ENCODE data around the gene YJEFN3.

Gene YJEFN3

DNA sequence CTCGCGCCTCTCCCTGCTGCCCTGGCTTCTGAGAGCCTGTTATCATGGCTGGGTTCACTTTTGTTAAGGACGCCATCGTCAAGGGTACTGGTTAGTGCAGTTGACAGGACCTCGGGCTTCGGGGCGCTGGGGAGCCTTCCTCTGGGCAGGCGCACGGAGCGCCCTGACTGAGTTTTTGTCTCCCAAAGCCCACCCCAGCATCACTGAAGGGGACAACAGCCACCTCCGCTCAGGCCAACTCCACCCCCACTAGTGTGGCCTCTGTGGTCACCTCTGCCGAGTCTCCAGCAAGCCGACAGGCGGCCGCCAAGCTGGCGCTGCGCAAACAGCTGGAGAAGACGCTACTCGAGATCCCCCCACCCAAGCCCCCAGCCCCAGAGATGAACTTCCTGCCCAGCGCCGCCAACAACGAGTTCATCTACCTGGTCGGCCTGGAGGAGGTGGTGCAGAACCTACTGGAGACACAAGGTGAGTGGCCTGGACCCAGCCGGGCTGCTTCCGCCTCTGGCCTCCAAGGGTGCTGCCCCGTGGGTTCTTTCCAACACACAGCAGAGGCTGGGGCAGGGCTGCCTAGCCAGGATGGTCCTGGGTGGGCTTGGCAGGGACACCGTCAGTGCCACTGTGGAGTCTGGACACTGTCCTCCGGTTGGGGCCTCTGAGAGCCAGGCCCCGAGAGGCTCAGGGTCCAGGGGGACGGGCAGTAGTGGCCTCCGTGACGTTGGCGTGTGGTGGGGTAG is 30.3 kb upstream of the YJEFN3 start:
- Histone ChIP-seq H3K9me3 (ENCODE audit: insufficient read depth, low read depth, low read length) (no peaks in the 10 kb centered on the region), H2AFZ (ENCODE audit: low read length) (no peak overlapping the region), H3K4me2 (ENCODE audit: low read depth, low read length, poor library complexity, severe bottlenecking) (no peak overlapping the region), H3K4me3 (ENCODE audit: low read length, poor library complexity, severe bottlenecking) (no peak overlapping the region), H3K79me2 (ENCODE audit: insufficient read depth, low read length) (peaks cover 7% of the 10 kb centered on the region; the same call in 1 of the 2 replicates), H3K4me1 (ENCODE audit: insufficient read depth, low read length, poor library complexity, severe bottlenecking) (no peaks in the 10 kb centered on the region), H3K27me3 (ENCODE audit: insufficient read depth, low read length, poor library complexity, severe bottlenecking) (no peaks in the 10 kb centered on the region), H3K9ac (ENCODE audit: low read depth, low read length, poor library complexity, severe bottlenecking) (no peak overlapping the region), H3K36me3 (ENCODE audit: insufficient read depth, low read length) (peaks cover 93% of the 10 kb centered on the region; the same call in 1 of the 2 replicates), H4K20me1 (ENCODE audit: insufficient read depth, low read length, poor library complexity, severe bottlenecking) (peaks cover 4% of the 10 kb centered on the region), H3K9me2 (replicated peaks; ENCODE audit: low read depth, low read length) (no peaks in the 10 kb centered on the region), H3F3A (ENCODE audit: low read depth) (no peaks in the 10 kb centered on the region)
- no peak for TF ChIP-seq EZH2phosphoT487 (IDR thresholded peaks at IDR 0.05; ENCODE audit: borderline replicate concordance)
- TF ChIP-seq, protein P1, sequence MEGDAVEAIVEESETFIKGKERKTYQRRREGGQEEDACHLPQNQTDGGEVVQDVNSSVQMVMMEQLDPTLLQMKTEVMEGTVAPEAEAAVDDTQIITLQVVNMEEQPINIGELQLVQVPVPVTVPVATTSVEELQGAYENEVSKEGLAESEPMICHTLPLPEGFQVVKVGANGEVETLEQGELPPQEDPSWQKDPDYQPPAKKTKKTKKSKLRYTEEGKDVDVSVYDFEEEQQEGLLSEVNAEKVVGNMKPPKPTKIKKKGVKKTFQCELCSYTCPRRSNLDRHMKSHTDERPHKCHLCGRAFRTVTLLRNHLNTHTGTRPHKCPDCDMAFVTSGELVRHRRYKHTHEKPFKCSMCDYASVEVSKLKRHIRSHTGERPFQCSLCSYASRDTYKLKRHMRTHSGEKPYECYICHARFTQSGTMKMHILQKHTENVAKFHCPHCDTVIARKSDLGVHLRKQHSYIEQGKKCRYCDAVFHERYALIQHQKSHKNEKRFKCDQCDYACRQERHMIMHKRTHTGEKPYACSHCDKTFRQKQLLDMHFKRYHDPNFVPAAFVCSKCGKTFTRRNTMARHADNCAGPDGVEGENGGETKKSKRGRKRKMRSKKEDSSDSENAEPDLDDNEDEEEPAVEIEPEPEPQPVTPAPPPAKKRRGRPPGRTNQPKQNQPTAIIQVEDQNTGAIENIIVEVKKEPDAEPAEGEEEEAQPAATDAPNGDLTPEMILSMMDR (conservative IDR thresholded peaks at IDR 0.05; ENCODE audit: low read length): no peak

DNA sequence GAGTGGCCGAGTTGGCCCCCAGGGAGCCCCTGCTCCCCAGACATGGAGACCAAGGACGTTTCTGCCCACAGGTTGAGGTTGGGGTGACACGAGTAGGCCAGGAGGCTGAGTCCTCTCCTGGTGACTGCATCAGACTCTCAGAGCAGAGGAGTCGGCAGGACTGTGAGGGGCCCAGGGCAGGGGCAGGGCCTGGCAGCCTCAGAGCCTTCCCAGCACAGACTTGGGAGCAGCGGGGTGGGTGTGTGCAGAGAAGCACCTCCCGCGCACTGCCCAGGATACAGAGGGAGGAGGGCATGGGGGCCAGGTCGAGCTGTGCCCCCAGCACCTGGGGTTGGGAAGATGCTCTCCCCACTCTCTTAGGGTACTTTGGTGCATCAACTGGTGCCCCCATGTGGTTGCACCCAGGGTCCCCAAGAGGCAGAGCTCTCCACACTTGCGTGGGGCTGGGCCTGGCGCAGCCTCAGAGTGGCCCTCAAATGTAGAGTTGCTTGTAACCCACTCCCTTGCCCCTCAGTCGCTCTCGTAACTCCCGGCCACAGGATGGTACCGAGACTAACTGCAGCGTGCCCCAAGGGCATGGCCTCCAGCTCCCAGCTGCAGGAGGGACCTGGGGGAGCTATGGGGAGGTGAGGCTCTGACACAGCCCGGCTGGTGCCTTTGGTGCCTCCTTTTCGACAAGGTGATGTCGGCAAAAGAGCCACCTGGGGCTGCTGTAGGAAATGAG is 29.3 kb upstream of the YJEFN3 start:
- Histone ChIP-seq H3K36me3 (ENCODE audit: insufficient read depth, low read length) (peaks cover 92% of the 10 kb centered on the region; the same call in 1 of the 2 replicates), H3K27me3 (ENCODE audit: insufficient read depth, low read length, poor library complexity, severe bottlenecking) (no peaks in the 10 kb centered on the region), H4K20me1 (ENCODE audit: insufficient read depth, low read length, poor library complexity, severe bottlenecking) (peaks cover 4% of the 10 kb centered on the region), H3K4me1 (ENCODE audit: insufficient read depth, low read length, poor library complexity, severe bottlenecking) (no peaks in the 10 kb centered on the region), H3K79me2 (ENCODE audit: insufficient read depth, low read length) (no peaks in the 10 kb centered on the region), H3K4me2 (ENCODE audit: low read depth, low read length, poor library complexity, severe bottlenecking) (no peak overlapping the region), H3K9me2 (replicated peaks; ENCODE audit: low read depth, low read length) (no peaks in the 10 kb centered on the region), H2AFZ (ENCODE audit: low read length) (no peak overlapping the region), H3K4me3 (ENCODE audit: low read length, poor library complexity, severe bottlenecking) (no peak overlapping the region), H3K9ac (ENCODE audit: low read depth, low read length, poor library complexity, severe bottlenecking) (no peak overlapping the region), H3F3A (ENCODE audit: low read depth) (no peaks in the 10 kb centered on the region), H3K9me3 (ENCODE audit: insufficient read depth, low read depth, low read length) (no peaks in the 10 kb centered on the region)
- TF ChIP-seq, protein P1 (conservative IDR thresholded peaks at IDR 0.05; ENCODE audit: low read length): no peak

DNA sequence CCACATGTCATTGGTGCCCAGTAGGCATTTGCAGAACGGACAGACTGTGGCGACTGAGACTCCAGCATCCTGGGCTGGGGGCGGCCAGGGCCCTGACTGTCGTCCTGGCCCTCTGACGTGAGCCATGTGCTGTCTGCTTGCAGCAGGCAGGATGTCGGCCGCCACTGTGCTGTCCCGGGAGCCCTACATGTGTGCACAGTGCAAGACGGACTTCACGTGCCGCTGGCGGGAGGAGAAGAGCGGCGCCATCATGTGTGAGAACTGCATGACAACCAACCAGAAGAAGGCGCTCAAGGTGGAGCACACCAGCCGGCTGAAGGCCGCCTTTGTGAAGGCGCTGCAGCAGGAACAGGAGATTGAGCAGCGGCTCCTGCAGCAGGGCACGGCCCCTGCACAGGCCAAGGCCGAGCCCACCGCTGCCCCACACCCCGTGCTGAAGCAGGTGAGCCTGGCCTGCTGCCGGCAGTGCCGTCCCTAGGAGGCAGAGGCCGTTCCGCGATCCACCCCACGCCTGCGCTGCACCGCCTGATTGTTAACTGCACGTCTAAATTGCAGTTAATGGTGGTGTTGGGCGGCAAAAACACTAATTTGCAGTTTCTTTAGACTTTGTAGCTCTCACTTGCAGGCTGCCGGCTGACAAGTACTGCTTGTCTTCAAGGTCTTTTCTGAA is 27.6 kb upstream of the YJEFN3 start:
- Histone ChIP-seq H3K4me3 (ENCODE audit: low read length, poor library complexity, severe bottlenecking) (no peak overlapping the region), H3K36me3 (ENCODE audit: insufficient read depth, low read length) (peaks cover 95% of the 10 kb centered on the region; the same call in 1 of the 2 replicates), H3K9ac (ENCODE audit: low read depth, low read length, poor library complexity, severe bottlenecking) (no peak overlapping the region), H3F3A (ENCODE audit: low read depth) (no peaks in the 10 kb centered on the region), H3K79me2 (ENCODE audit: insufficient read depth, low read length) (no peaks in the 10 kb centered on the region), H3K4me2 (ENCODE audit: low read depth, low read length, poor library complexity, severe bottlenecking) (no peak overlapping the region), H3K4me1 (ENCODE audit: insufficient read depth, low read length, poor library complexity, severe bottlenecking) (no peaks in the 10 kb centered on the region), H3K27me3 (ENCODE audit: insufficient read depth, low read length, poor library complexity, severe bottlenecking) (no peaks in the 10 kb centered on the region), H3K9me2 (replicated peaks; ENCODE audit: low read depth, low read length) (no peaks in the 10 kb centered on the region), H3K9me3 (ENCODE audit: insufficient read depth, low read depth, low read length) (no peaks in the 10 kb centered on the region), H2AFZ (ENCODE audit: low read length) (no peak overlapping the region), H4K20me1 (ENCODE audit: insufficient read depth, low read length, poor library complexity, severe bottlenecking) (peaks cover 4% of the 10 kb centered on the region)
- TF ChIP-seq, protein P1 (conservative IDR thresholded peaks at IDR 0.05; ENCODE audit: low read length): no peak
- TF ChIP-seq EZH2phosphoT487 (IDR thresholded peaks at IDR 0.05; ENCODE audit: borderline replicate concordance): no peak

Measured in Loucy (cell line).